ENCODE results near the gene RAP1A.
A peak's percentile ranks its signal among the peaks of the same experiment; 100 is the strongest.

GRCh38 chr1:111738436-111739193 is 119.0 kb downstream of the RAP1A start:
- no peak for TF ChIP-seq FOXM1 (IDR thresholded peaks at IDR 0.05; ENCODE audit: borderline replicate concordance, low read depth)
- TF ChIP-seq MAX (IDR thresholded peaks at IDR 0.05), result peak; percentile 52; the same call in 1 of the 2 replicates
- no peak for TF ChIP-seq YY1 (IDR thresholded peaks at IDR 0.05; ENCODE audit: low read depth)
